GM19438 (cell line): ENCODE data around the gene TBCEL.
"Not testable (repeated sequence)": the region's sequence is repeated elsewhere in the genome, so short reads cannot be mapped to it uniquely, and the experiment has no call there.

Experiments used
- ATAC-seq: cut with Tn5 transposase; IDR thresholded peaks from one replicate; pipeline ENCODE4 v1.9.1; 2021; ENCODE audit warnings: low read depth; ENCODE audit not compliant: unreplicated experiment

Gene TBCEL

GRCh38 chr11:121023848-121024751 is at the start of gene TBCEL:
Gene TBCEL (plus strand): TSS chr11:121024102. CDS start chr11:121045691, 21,589 bp downstream.
- ATAC-seq = peak; percentile 99

- ATAC-seq = no peak
Measured at GRCh38 chr11:120974466-120974865, 49.4 kb upstream of the TBCEL start.

DNA sequence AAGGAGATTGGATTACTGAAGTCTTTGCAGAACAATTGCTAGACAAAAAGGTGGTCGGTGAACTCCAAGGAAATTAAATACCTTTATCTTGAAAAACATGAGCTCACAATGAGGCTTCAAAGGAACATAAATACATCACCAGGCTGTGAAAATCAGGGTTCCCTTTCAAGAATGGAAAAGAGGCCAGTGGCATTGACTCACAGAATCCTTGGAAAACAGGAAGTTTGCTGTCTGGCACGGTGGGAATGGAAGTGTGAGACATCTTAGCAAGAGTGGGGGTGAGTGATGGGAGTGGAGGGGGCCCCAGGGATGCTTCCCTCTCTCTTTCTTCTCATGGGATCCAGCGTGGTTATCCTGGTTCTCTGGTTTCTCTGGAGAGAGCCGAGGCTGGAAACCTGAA is 48.9 kb upstream of the TBCEL start:
- no peak for ATAC-seq

DNA sequence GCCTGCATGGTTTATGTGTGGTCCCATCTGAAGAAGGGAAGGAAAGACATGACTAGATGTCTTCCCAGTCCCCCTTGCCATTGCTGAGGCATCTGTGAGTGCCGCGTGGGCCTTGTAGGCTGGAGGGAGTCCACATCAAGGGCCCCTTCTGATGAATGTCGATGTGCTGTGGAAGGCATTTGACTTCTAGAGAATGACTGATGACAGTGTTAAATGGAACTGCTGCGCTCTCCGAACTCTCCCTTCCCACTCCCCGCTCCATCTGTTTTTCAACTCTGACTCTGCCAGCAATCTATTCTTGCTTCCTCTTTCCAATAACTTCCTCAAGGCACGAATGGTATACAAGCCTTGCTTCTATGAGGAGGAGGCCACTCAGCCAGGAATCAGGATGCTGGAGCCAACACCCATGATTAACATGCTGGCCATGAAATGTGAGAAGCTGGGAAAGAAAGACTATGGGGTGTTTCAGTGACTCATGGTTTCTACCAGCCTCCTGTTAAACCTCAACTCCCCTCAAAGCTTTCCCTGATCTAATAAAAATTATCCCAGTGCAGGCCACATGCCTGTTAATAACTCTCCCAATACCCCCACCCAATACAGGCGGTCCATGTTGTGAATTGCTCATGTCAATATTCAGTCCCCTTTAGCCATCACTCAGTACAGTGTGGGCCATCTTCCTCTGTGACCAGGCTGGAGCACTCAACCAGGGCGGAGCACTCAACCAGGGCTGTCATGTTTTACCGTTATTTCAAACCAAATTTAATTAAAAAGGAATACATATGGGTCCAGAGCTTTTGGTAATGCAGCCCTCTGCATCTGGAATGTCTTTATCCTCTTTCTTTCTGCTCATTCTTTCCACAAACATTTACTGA is 46.4 kb upstream of the TBCEL start:
- ATAC-seq = no peak

DNA sequence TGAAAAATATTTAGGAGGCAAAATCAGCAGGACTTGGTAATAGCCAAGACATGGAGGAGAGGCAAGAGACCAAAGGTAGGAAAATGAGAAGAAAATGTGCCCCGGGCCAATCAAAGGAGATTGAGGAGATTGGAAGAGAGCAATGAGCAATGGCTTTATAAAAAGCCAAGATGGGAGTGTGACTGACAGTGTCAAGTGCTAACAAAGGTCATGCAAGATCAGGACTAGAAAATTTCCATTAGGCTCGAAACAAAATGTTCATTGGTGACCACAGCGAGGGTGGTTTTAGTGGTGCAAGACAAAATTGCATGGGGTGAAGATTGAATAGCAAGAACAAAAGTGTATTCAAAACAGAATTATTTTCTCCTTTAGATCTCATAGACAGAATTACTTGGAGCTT is 45.2 kb upstream of the TBCEL start:
- no peak for ATAC-seq

GRCh38 chr11:120985718-120986569 is 38.0 kb upstream of the TBCEL start:
- peak; percentile 65 for ATAC-seq

DNA sequence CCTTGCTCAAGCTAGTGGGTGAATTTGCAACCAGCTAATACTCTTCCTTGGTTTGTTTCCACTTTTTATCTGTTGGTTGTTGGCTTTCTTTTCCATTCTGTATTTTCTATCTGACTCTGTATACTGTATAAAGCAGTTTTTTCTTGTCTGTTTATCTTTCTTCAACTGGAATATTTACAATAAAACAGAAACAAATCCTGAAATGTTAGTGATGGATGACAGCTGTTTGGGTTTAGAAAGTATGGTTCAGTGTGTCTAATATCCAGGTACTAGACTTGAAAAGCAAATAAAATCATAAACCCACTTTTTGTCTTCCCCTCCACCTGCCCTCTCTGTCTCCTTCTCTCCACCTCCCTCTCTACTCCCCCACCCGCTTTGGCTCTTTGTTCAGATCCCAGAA is 35.3 kb upstream of the TBCEL start:
- no peak for ATAC-seq

DNA sequence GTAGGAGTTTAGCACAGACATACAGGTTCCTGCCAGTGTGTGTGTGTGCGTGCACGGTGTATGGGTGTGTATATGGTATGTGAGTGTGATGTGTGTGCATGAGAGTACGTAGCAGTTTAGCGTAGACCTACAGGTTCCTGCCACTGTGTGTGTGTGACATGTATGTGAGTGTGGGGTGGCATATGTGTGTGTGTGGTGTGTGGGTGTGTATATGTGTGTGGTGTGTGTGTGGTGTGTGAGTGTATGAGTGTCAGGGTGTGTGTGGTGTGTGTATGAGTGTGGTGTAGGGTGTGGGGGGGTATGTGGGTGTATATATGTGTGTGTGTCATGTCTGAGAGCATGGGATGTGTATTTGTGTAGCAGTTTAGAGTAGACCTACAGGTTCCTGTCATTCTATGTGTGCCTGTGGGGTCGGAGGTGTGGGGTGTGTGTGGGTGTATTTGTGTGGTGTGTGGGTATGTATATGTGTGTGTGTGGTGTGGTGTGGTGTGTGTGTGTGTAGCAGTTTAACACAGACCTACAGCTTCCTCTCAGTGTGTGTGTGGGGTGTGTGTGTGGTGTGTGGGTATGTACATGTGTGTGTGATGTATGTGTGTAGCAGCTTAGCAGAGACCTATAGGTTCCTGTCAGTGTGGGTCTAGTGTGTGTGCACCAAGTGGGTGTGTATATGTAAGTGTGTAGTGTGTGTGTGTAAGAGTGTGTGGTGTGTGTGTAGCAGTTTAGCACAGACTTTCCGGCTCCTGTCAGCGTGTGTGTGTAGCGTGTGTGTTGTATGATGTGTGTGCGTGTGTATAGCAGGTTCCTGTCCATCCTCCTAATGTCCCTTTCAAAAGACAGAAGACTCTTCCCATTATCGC is 31.8 kb upstream of the TBCEL start:
- ATAC-seq = no peak

DNA sequence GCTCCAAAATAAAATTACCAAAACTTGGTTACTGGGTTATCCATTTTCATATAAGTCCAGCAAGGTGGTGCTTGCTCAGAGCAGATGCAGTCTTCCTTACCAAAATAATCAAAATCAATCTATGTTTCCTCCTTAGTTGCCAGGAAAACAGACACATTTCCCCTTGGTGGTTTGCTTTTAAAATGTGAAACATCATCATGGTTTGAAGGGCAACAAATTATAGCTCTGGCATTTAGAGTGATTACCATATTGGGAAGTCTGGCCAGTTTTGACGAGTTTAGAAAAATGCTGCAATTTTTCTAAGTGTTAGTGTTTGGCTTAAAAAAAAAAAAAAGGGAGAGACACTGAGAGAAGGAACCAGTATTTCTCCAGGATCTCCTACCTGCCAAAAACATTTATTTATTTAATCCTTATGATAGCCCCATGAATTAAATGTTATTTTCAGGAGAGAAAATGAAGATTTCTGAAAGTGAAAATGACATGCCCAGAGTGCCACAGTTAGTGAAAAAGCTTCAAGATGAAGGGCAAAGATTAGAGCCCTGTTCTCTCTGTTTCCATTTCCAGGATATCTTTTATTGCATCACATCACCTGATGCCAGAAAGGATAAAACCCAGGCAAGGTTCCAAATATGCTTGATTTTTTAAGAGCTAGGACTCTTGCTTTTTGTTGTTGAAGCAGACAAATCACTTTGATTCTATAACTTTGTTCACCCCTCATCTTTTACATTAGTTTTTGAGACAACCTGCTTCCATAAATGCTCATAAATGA is 29.6 kb upstream of the TBCEL start:
- no peak for ATAC-seq

GRCh38 chr11:120995184-120995583 is 28.7 kb upstream of the TBCEL start:
- no peak for ATAC-seq

DNA sequence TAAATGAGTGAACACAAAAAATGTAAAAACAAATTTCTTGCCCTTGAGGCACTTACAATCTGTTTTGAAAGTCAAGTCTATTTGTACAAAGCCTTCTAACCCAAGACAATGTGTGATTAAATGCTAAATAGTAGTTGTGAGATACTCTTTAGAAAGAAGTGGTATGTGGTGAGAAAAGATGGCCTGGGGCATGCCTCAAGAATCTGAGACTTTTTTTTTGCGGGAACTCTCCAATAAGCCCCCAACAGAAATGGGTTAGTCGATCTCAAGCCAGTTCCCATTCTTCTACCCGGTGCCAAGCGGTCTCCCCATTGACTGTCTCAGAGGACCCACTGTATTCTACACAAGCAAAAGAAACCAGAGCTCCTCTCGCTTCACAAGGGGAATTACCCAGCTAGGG is 26.9 kb upstream of the TBCEL start:
- no peak for ATAC-seq

GRCh38 chr11:120998581-120998980 is 25.3 kb upstream of the TBCEL start:
- ATAC-seq = no peak

GRCh38 chr11:121004206-121004840 is 19.6 kb upstream of the TBCEL start:
- ATAC-seq = no peak

DNA sequence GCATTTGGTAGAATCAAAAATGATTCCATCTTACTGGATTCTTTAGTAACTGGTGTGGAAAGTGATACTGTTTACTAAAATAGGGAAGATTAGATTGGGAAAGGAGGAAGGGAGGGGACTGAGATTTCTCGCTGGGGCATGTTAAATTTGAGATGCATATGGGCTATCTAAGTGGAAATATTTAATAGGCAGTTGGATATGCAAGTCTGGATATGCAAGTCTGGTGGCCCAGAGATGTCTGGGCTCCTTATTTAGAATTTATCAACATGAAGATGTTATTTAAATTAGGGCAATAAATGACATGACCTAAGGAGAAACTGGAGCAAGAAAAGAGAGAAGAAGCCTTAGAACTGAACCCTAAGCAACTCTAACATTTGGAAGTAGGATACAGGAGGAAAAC is 17.0 kb upstream of the TBCEL start:
- ATAC-seq = no peak

DNA sequence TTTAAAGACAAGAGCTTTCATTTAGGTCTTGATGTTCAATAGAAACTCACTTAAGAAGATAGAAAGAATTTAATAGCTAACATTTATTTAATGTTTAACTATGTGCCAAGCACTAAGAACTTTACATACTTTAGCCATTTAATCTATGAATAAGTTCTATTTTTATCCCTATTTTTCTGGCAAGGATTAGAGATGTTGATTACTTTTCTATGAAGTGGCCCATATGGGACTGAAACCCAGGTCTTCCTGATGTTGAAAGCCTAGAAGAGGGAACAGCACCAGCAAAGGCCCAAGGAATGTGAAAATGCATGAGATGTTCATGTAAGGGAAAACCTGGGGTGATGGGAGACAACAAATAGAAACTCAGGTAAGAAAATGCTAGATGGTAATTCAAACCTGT is 15.4 kb upstream of the TBCEL start:
- no peak for ATAC-seq

- no peak for ATAC-seq
Measured at GRCh38 chr11:121012091-121012490, 11.8 kb upstream of the TBCEL start.

DNA sequence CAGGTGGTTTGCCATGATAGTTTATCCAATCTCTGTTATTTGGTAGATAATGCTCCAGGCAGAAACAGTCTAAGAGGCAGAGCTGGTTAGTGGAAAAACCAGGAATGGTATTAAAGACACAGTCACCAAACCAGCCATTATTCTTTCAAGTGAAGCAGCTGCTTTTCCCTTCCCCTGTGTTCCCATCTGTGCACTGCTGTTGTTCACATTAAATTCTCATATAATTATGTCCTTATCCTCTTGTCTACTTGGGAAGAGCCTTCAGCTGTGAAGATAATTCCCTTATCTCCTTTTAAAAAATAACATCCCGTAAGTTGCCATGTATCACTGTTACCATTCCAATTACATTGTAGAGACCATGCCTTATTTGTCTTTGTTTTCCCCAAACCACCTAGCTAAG is 5.2 kb upstream of the TBCEL start:
- no peak for ATAC-seq

DNA sequence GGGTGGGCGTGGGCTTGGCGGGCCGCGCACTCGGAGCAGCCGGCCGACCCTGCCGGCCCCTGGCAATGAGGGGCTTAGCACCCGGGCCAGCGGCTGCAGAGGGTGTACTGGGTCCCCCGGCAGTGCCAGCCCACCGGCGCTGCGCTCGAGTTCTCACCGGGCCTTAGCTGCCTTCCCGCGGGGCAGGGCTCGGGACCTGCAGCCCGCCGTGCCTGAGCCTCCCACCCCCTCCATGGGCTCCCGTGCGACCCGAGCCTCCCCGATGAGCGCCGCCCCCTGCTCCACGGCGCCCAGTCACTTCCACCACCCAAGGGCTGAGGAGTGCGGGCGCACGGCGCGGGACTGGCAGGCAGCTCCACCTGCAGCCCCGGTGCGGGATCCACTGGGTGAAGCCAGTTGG is 2.2 kb upstream of the TBCEL start:
- ATAC-seq = not testable (repeated sequence)

DNA sequence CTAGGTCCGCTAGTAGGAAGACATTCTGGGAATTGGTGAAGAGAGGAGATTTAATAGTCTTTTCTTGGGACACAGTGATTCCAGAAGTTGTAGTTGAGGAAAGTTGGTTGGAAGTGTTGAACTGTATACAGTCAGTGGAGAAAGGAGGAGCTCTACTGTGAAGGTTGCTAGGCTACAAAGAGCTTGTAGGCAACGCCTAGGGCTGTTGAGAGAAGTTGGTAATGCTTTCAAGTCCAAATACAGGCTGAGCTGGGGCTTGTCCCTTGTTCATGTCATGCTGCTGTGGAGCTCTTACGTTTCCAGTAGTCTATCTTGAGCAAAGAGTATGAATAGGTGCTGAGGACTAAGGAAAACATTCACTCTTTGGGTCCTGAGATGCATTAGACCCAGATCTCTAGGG is 1.1 kb downstream of the TBCEL start:
- no peak for ATAC-seq
